NCI-H1694 treated with DMSO at 0.1 percent for 48 hours (cell line): ENCODE results near the gene KLHDC3.
A peak's percentile ranks its signal among the peaks of the same experiment; 100 is the strongest.

Experiments
- DNase-seq: peaks from one replicate; lab custom pipeline; 2025; lab: John Stamatoyannopoulos, UW

The KLHDC3 gene

GRCh38 chr6:43013843-43014433 is at the start of gene KLHDC3, which contains the start of gene MEA1:
TSS of gene KLHDC3 (plus strand) at chr6:43014249. CDS start at chr6:43017193, 2,944 bp downstream.
TSS of gene MEA1 (minus strand) at chr6:43013946. CDS start at chr6:43013813, 133 bp downstream.
- DNase-seq = peak; percentile 99

DNA sequence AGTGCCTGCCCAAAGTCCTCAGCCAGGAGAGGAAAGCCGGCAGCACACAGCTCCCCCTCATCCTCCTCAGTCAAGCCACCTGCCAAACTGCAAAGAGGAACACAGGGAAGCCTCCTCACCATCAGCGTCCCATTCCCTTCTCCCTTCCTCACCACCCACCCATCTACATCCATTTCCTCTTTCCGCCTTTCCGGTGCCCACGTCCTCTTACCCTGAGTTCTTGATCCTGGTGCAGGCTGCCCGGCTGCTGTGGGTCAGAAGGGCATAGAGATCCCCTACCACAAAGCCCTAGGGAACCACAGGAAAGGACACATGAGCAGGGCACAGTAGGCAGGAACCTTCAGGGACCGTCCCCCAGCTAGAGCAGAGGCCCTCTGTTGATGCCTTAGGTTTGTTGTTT is 47.5 kb upstream of the KLHDC3 start:
- DNase-seq = no peak

GRCh38 chr6:42967228-42967627 is 46.8 kb upstream of the KLHDC3 start:
- DNase-seq = no peak

GRCh38 chr6:42968126-42968701 is 45.8 kb upstream of the KLHDC3 start:
- DNase-seq = no peak

- no peak for DNase-seq
These were observed 45.3 kb upstream of the KLHDC3 start for GRCh38 chr6:42968783-42969182.

GRCh38 chr6:42969431-42969830 is 44.6 kb upstream of the KLHDC3 start:
- DNase-seq = no peak

- no peak for DNase-seq
These were observed 44.1 kb upstream of the KLHDC3 start for GRCh38 chr6:42969934-42970333.

- no peak for DNase-seq
These were observed 43.0 kb upstream of the KLHDC3 start for GRCh38 chr6:42970871-42971612.

- DNase-seq = no peak
These were observed 42.2 kb upstream of the KLHDC3 start for GRCh38 chr6:42971746-42972327.

DNA sequence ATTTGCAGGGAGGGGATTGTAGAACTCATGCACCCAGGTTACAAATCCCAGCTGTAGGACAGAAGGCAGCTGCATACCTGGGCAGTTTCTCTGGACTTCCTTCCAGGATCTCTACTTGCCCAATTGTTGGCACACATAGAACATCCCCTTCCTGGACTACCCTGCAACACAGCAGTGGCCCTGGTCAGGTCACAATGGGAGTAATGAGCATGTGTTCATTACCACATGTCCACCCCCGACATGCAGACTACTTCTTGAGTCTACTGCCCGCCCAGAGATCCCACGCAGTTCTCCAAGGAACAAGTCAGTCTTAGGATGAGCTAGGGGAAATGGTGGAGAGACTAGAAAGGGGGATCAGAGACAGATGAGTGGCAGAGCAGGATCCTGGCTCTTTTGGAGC is 40.1 kb upstream of the KLHDC3 start:
- DNase-seq = no peak

DNA sequence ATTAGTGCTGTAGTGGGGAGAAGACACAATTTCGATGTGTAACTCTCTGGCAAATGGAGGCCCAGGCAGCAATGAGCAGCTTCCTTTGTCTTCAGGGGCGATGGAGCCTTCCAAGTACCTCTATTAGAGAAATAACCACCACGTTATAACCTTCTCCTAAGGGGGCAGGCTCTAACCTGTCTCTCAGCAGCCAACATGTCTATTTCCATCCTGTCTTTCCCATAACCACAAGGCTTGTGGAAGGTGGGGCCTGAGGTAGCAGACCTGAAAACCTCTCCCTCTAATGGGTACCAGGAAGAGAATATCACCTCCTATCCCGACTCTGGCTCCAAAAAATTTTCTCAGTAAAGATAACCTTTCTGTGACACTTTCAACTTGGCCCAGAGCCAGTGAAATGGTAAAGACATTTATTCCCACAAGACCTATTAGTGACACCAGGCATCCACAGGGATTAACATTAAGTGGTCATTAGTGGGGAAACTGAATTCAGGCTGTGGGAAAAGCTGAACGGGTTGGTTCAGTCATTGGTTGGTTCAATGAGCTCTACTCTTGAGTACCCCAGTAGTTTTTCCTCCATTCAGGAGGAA is 39.0 kb upstream of the KLHDC3 start:
- no peak for DNase-seq

- DNase-seq = no peak
These were observed 35.6 kb upstream of the KLHDC3 start for GRCh38 chr6:42978487-42978838.

- DNase-seq = peak; percentile 83
These were observed 35.1 kb upstream of the KLHDC3 start, which contains the start of gene PEX6 for GRCh38 chr6:42978839-42979522. TSS of gene PEX6 (minus strand) at chr6:42979181. CDS start at chr6:42979150, 31 bp downstream.

- peak; percentile 59 for DNase-seq
These were observed 34.4 kb upstream of the KLHDC3 start for GRCh38 chr6:42979523-42980177.

DNA sequence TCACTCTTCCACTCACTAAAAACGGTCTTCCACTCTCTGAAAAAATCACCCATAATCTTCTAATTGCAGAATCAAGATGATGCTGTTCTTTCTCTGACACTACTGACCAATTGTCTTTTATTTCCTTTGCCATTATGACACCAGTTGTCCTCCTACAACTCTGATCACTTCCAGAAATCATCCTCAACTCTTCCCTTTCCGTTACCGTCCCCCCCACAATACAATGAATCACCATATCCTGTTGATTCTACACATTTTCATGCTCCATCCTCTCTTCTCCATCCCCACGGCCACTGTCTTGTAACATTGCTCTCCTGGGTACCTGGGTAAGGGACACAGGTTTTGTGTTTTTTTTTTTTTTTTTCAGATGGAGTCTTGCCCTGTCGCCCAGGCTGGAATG is 32.2 kb upstream of the KLHDC3 start:
- DNase-seq = no peak

GRCh38 chr6:42984001-42984923 is 29.8 kb upstream of the KLHDC3 start, which contains the start of gene PPP2R5D:
TSS of gene PPP2R5D (plus strand) at chr6:42984570. CDS start at chr6:42984678, 108 bp downstream.
- DNase-seq = peak; percentile 98

DNA sequence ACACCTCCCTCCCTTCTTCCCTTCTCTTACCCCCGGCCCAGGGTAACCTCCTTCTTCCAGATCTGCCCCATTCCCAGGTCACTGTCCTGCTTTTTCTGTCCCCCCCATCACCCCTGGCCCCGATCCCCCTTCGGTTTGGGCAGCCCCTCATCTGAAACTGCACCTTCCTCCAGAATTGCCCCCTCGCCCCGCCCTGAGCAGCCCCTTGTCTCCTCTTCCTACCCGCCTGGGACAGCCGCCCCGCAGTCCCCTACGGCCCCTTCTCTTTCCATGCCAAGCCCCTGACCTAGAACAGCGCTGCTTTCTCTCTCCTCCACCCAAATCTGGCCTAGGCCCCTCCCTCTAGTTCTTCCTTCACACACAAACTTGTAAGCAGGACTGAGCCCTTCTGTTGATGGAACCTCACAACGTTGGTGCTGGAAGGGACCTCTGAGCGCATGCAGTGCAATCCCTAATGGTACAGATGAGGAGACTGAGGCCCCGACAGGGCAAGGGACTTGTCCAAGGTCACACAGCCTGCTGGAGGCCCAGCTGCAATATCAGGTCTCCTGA is 29.0 kb upstream of the KLHDC3 start:
- no peak for DNase-seq

DNA sequence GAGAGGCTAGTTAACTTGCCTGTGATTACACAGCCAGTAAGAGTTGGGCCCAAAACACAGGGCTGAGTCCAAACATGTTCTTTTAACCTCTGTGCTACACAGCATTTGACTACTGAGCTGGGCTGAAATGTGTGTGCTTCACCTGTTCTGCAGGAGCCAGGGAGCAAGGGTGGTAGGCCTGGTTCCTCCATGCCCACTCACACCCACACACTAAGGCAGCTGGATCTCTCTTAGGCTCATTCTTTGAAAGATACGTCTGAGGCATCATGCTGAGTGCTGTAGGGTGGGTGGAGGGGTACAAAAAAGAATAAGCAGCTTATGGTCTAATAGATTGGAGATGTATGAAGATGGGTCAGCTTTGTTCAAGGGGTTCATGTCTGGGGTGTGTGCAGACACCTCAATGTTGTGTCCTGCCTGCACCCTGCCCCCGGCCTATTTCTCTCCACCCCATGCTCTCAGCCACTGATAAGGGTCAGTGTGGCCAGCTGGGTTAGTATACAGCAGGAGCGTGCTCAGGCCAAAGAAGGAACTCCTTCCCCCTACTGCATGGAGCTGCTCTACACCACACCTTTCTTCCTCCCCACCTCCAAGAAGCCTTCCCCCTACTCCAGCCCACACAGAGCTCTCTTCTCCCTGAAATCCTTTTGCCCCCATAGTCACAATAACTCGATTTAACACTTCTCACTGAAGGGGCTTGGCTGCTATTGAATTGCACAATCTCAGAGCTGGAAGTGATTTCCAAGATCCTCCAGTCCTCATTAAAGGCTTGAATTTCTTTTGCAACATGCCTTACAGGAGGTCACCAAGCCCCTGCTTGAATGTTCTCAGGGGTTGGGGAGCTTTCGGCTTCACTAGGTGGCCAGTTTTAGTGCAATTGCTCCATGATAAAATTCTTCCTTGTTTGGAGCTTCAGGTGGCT is 26.3 kb upstream of the KLHDC3 start:
- no peak for DNase-seq
